ENCODE results near the gene B3GALT6. TPM values are rescaled to one million over a fixed set of nuclear protein-coding genes. Genes with fewer than 3 reads are reported as not detected.

Gene B3GALT6
- total RNA-seq, 1 experiment from 2014 or later: 46.4 TPM

- peaks cover 8% of the 10 kb centered on the region; the same call in 1 of the 2 replicates for H3K36me3 ChIP-seq (ENCODE audit: control insufficient read depth, insufficient read depth, low read length)
- DNase-seq (ENCODE audit: low read depth, low spot score): no peak
- ChIA-PET POLR2A (no interaction called here), CTCF (no interaction called here)
- BruUV-seq (replicated peaks): no TSS peak
- peak overlapping the region; percentile 65 for H3K27ac ChIP-seq (ENCODE audit: low read length)
- TF ChIP-seq SIN3A (IDR thresholded peaks at IDR 0.05; ENCODE audit: borderline replicate concordance, insufficient read depth, low read depth, low read length): no peak
- H3K9me3 ChIP-seq (ENCODE audit: control insufficient read depth, insufficient read depth, low read depth, low read length): no peaks in the 10 kb centered on the region
- in situ Hi-C loops (cut with HindIII; ENCODE audit: low pct_unique_long_range_greater_than_20kb, low sequenced_read_pairs) (no loop called here), intact Hi-C loops (cut with micrococcal nuclease; ENCODE audit: unreplicated experiment) (loop anchor here (5.0 kb wide), 1 partner anchor 112 kb away; no protein-coding TSS in a partner anchor)
- H3K4me1 ChIP-seq (ENCODE audit: control insufficient read depth, insufficient read depth, low read length): peaks cover 57% of the 10 kb centered on the region
- H3K27me3 ChIP-seq (ENCODE audit: control insufficient read depth, insufficient read depth, low read length): no peaks in the 10 kb centered on the region
- no peak overlapping the region for H3K4me3 ChIP-seq (ENCODE audit: low read depth in 2 of 2, low read length in 2 of 2)
- ATAC-seq: no peak
Observed at GRCh38 chr1:1234180-1234808, 2.3 kb downstream of the B3GALT6 start.

- no peak for DNase-seq (ENCODE audit: low read depth, low spot score)
- H3K36me3 ChIP-seq (ENCODE audit: control insufficient read depth, insufficient read depth, low read length): peaks cover 8% of the 10 kb centered on the region; the same call in 1 of the 2 replicates
- ChIA-PET CTCF (no interaction called here), POLR2A (no interaction called here)
- in situ Hi-C loops (cut with HindIII; ENCODE audit: low pct_unique_long_range_greater_than_20kb, low sequenced_read_pairs) (no loop called here), intact Hi-C loops (cut with micrococcal nuclease; ENCODE audit: unreplicated experiment) (no loop called here)
- H3K27ac ChIP-seq (ENCODE audit: low read length): peak overlapping the region; percentile 82
- no peak overlapping the region for H3K4me3 ChIP-seq (ENCODE audit: low read depth in 2 of 2, low read length in 2 of 2)
- no peak for TF ChIP-seq SIN3A (IDR thresholded peaks at IDR 0.05; ENCODE audit: borderline replicate concordance, insufficient read depth, low read depth, low read length)
- TF ChIP-seq POLR2AphosphoS5 (IDR thresholded peaks at IDR 0.05; ENCODE audit: low read depth, low read length): no peak
- TF ChIP-seq TCF7L2 (IDR thresholded peaks at IDR 0.05; ENCODE audit: low read depth, low read length): no peak
- no peak for TF ChIP-seq REST (IDR thresholded peaks at IDR 0.05; ENCODE audit: insufficient read depth in 1 of 2, low read depth in 2 of 2, low read length in 1 of 2)
- no peak for TF ChIP-seq CTCF (IDR thresholded peaks at IDR 0.05)
- no peaks in the 10 kb centered on the region for H3K27me3 ChIP-seq (ENCODE audit: control insufficient read depth, insufficient read depth, low read length)
- ATAC-seq: no peak
- no TSS peak for BruUV-seq (replicated peaks)
- H3K4me1 ChIP-seq (ENCODE audit: control insufficient read depth, insufficient read depth, low read length): peaks cover 66% of the 10 kb centered on the region
- H3K9me3 ChIP-seq (ENCODE audit: control insufficient read depth, insufficient read depth, low read depth, low read length): no peaks in the 10 kb centered on the region
Observed at GRCh38 chr1:1235016-1235744, 3.1 kb downstream of the B3GALT6 start.

Data from Panc1 (cell line).